Smooth muscle cell (in vitro differentiated cells): Measurements from ENCODE around the gene CCDC148. TPM values are rescaled to one million over a fixed set of nuclear protein-coding genes. Genes with fewer than 3 reads are reported as not detected.

ENCODE experiments used
- DNase-seq: peaks from one replicate; lab custom pipeline; 2025; ENCODE audit not compliant: unreplicated experiment; lab: John Stamatoyannopoulos, UW
- H2AFZ ChIP-seq: fragments of 200-600 bp; sonication (generic); 2 replicates; pipeline ENCODE4 v1.6.0; 2016; ENCODE audit warnings: antibody characterized with exemption, low read depth, mild to moderate bottlenecking
- H3F3A ChIP-seq: fragments of 200-600 bp; sonication (generic); 2 replicates; pipeline ENCODE4 v1.6.0; 2017; ENCODE audit warnings: antibody characterized with exemption, low read depth
- H3K27ac ChIP-seq: fragments of 200-600 bp; sonication (generic); 2 replicates; pipeline ENCODE4 v1.5.1; 2016; ENCODE audit warnings: low read depth, mild to moderate bottlenecking
- H3K27me3 ChIP-seq: fragments of 200-600 bp; sonication (generic); 2 replicates; pipeline ENCODE4 v1.6.1; 2016; ENCODE audit warnings: low read depth, mild to moderate bottlenecking
- H3K36me3 ChIP-seq: fragments of 200-600 bp; sonication (generic); 2 replicates; pipeline ENCODE4 v1.5.1; 2016; ENCODE audit warnings: low read depth
- H3K4me1 ChIP-seq: fragments of 200-600 bp; sonication (generic); 2 replicates; pipeline ENCODE4 v1.5.1; 2016; ENCODE audit warnings: low read depth
- H3K4me2 ChIP-seq: fragments of 200-600 bp; sonication (generic); 2 replicates; pipeline ENCODE4 v1.6.0; 2016; ENCODE audit warnings: mild to moderate bottlenecking
- H3K4me3 ChIP-seq: fragments of 200-600 bp; sonication (generic); 2 replicates; pipeline ENCODE4 v1.5.1; 2016; ENCODE audit warnings: mild to moderate bottlenecking
- H3K79me2 ChIP-seq: fragments of 200-600 bp; sonication (generic); 2 replicates; pipeline ENCODE4 v1.6.0; 2016; ENCODE audit warnings: low read depth, mild to moderate bottlenecking
- H3K9ac ChIP-seq: fragments of 200-600 bp; sonication (generic); 2 replicates; pipeline ENCODE4 v1.6.0; 2016; ENCODE audit warnings: low read depth
- H3K9me3 ChIP-seq: fragments of 200-600 bp; sonication (generic); replicated peaks from 2 replicates; pipeline ENCODE4 v1.5.1; 2016; ENCODE audit warnings: low read depth
- H4K20me1 ChIP-seq: fragments of 200-600 bp; sonication (generic); 2 replicates; pipeline ENCODE4 v1.6.0; 2016; ENCODE audit warnings: low read depth
- CTCF ChIP-seq: fragments of 200-600 bp; sonication (generic); IDR thresholded peaks from 2 replicates; pipeline ENCODE4 v1.5.1; 2017; ENCODE audit warnings: borderline replicate concordance, mild to moderate bottlenecking, antibody characterized with exemption; ENCODE audit not compliant: insufficient read depth, poor library complexity, severe bottlenecking
- WGBS: methylation state at CpG from one replicate; pipeline ENCODE4 v1.1.7; 2016; ENCODE audit warnings: low lambda C conversion rate; 5-methylcytosine and 5-hydroxymethylcytosine counted together
- polyA plus RNA-seq: library from polyadenylated mRNA; unstranded; fragments of >200 nt; fragmentation: Nextera tagmentation; extraction: Ambion mirVana; gene quantifications from 2 replicates; pipeline ENCODE4 v1.2.1, GENCODE V29; 2016
- total RNA-seq: library from RNA; depleted of rRNA; stranded (reverse); fragments of >200 nt; gene quantifications from 2 replicates; pipeline ENCODE4 v1.2.3, GENCODE V29; 2014

Gene CCDC148
- total and polyA plus RNA-seq, 2 experiments from 2014 or later, result 0.09 TPM; not detected in 1

DNA sequence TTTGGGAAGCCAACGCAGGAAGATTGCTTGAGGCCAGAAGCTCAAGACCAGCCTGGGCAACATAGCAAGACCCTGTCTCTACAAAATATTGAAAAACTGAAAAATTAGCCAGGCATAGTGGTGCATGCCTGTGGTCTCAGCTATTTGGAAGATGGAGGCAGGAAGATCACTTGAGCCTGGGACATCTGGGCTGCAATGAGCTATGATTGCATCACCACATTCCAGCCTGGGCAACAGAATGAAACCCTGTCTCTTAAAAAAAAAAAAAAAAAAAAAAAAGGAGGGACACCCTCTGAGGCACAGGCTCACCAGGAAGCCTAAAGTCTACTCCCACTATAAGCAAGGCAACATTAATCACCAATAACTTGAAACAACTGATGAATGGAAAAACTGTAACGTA, 151.1 kb downstream of the CCDC148 start:
- Histone ChIP-seq H3K79me2 (no peaks in the 10 kb centered on the region), H2AFZ (no peak overlapping the region), H3K27ac (no peak overlapping the region), H3K4me1 (no peaks in the 10 kb centered on the region), H3K27me3 (no peaks in the 10 kb centered on the region), H3K9me3 (no peaks in the 10 kb centered on the region), H3K4me3 (no peak overlapping the region), H3F3A (no peaks in the 10 kb centered on the region), H3K4me2 (no peak overlapping the region), H3K36me3 (no peaks in the 10 kb centered on the region), H4K20me1 (no peaks in the 10 kb centered on the region), H3K9ac (no peak overlapping the region)
- 85% methylated on average over 2 of the region's 2 CpGs for WGBS
- no peak for DNase-seq
- no peak for TF ChIP-seq CTCF

DNA sequence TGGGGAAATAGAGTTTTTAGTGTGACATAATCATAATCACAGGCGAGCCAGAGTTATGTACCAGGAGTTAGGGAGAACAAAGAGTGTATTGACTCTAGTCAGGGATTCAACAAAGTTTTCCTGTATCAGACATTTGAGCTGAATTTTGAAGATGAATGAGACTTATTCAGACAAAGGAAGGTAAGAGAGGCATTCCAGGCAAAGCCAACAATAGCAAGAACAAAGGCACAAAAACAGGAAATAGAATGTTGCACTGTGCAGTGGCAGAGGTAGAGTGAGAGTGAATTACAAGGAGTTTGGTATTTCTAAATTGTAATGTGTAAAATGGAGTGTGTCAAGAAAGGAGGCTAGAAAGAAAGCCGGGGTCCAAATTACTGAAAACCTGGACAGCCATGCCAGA, 156.2 kb downstream of the CCDC148 start:
- H3K27ac ChIP-seq, result no peak overlapping the region
- H3F3A ChIP-seq, result no peaks in the 10 kb centered on the region
- no peaks in the 10 kb centered on the region for H3K4me1 ChIP-seq
- no peak overlapping the region for H3K4me3 ChIP-seq
- no peaks in the 10 kb centered on the region for H3K36me3 ChIP-seq
- H4K20me1 ChIP-seq, result no peaks in the 10 kb centered on the region
- no peaks in the 10 kb centered on the region for H3K27me3 ChIP-seq
- 90% methylated on average over 2 of the region's 2 CpGs for WGBS
- no peaks in the 10 kb centered on the region for H3K9me3 ChIP-seq
- no peak overlapping the region for H2AFZ ChIP-seq
- no peaks in the 10 kb centered on the region for H3K79me2 ChIP-seq
- TF ChIP-seq CTCF, result no peak
- H3K4me2 ChIP-seq, result no peak overlapping the region
- DNase-seq, result no peak
- H3K9ac ChIP-seq, result no peak overlapping the region

GRCh38 chr2:158297606-158298005, 158.9 kb downstream of the CCDC148 start:
- H3K4me3 ChIP-seq, result no peak overlapping the region
- WGBS, result 55% methylated on average over 1 of the region's 1 CpG
- no peaks in the 10 kb centered on the region for H4K20me1 ChIP-seq
- H3K9ac ChIP-seq, result no peak overlapping the region
- no peaks in the 10 kb centered on the region for H3F3A ChIP-seq
- no peak overlapping the region for H2AFZ ChIP-seq
- H3K27me3 ChIP-seq, result no peaks in the 10 kb centered on the region
- no peak overlapping the region for H3K4me2 ChIP-seq
- DNase-seq, result no peak
- H3K4me1 ChIP-seq, result no peaks in the 10 kb centered on the region
- H3K27ac ChIP-seq, result no peak overlapping the region
- no peaks in the 10 kb centered on the region for H3K36me3 ChIP-seq
- H3K79me2 ChIP-seq, result no peaks in the 10 kb centered on the region
- no peak for TF ChIP-seq CTCF
- H3K9me3 ChIP-seq, result no peaks in the 10 kb centered on the region

- WGBS, result 82% methylated on average over 2 of the region's 2 CpGs
- no peak overlapping the region for H3K9ac ChIP-seq
- no peaks in the 10 kb centered on the region for H3K79me2 ChIP-seq
- no peaks in the 10 kb centered on the region for H3K9me3 ChIP-seq
- H3K36me3 ChIP-seq, result no peaks in the 10 kb centered on the region
- no peaks in the 10 kb centered on the region for H3K4me1 ChIP-seq
- no peak overlapping the region for H3K4me2 ChIP-seq
- no peak overlapping the region for H3K27ac ChIP-seq
- H4K20me1 ChIP-seq, result no peaks in the 10 kb centered on the region
- no peaks in the 10 kb centered on the region for H3K27me3 ChIP-seq
- no peak overlapping the region for H3K4me3 ChIP-seq
- no peak for TF ChIP-seq CTCF
- H3F3A ChIP-seq, result no peaks in the 10 kb centered on the region
- DNase-seq, result no peak
- H2AFZ ChIP-seq, result no peak overlapping the region
These were observed 159.4 kb downstream of the CCDC148 start for GRCh38 chr2:158297120-158297519.
